HEK293 (cell line): ENCODE measurements around the gene HOXB9.
A peak's percentile ranks its signal among the peaks of the same experiment; 100 is the strongest.

Experiments
- HOXC10 ChIP-seq: sonication (generic); formaldehyde crosslinking; IDR thresholded peaks from 2 replicates; pipeline ENCODE4 v1.8.1; 2023; ENCODE audit warnings: mild to moderate bottlenecking, missing genetic modification reagents
- IKZF3 ChIP-seq: fragments of 450-650 bp; IDR thresholded peaks from 2 replicates; pipeline ENCODE4 v1.5.0; 2018; ENCODE audit warnings: missing biosample characterization, mild to moderate bottlenecking, missing genetic modification characterization, moderate library complexity
- KLF10 ChIP-seq: fragments of 450-650 bp; IDR thresholded peaks from 2 replicates; pipeline ENCODE4 v1.5.1; 2018; ENCODE audit warnings: missing biosample characterization, mild to moderate bottlenecking, missing genetic modification characterization
- MYNN ChIP-seq: fragments of 450-650 bp; formaldehyde crosslinking; IDR thresholded peaks from 2 replicates; pipeline ENCODE4 v1.5.1; 2016; ENCODE audit warnings: missing biosample characterization, missing genetic modification characterization, borderline replicate concordance
- TRIM28 ChIP-seq: IDR thresholded peaks from 2 replicates; pipeline ENCODE4 v1.6.1; 2011; ENCODE audit warnings: low read length, control low read depth, borderline replicate concordance
- ZBTB17 ChIP-seq: fragments of 450-650 bp; formaldehyde crosslinking; IDR thresholded peaks from 2 replicates; pipeline ENCODE4 v1.5.1; 2016; ENCODE audit warnings: missing biosample characterization, missing genetic modification characterization
- ZBTB21 ChIP-seq: fragments of 450-650 bp; formaldehyde crosslinking; IDR thresholded peaks from 2 replicates; pipeline ENCODE4 v1.5.1; 2017; ENCODE audit warnings: missing biosample characterization, missing genetic modification characterization
- ZNF10 ChIP-seq: fragments of 450-650 bp; formaldehyde crosslinking; IDR thresholded peaks from 2 replicates; pipeline ENCODE4 v1.5.1; 2017; ENCODE audit warnings: missing biosample characterization, missing genetic modification characterization
- ZNF202 ChIP-seq: fragments of 450-650 bp; formaldehyde crosslinking; IDR thresholded peaks from 2 replicates; pipeline ENCODE4 v1.5.1; 2016; ENCODE audit warnings: missing biosample characterization, missing genetic modification characterization, borderline replicate concordance
- ZNF311 ChIP-seq: fragments of 450-650 bp; formaldehyde crosslinking; IDR thresholded peaks from 2 replicates; pipeline ENCODE4 v1.5.1; 2017; ENCODE audit warnings: missing biosample characterization, missing genetic modification characterization, borderline replicate concordance
- ZNF335 ChIP-seq: fragments of 450-650 bp; formaldehyde crosslinking; conservative IDR thresholded peaks from 2 replicates; pipeline ENCODE4 v1.5.1; 2016; ENCODE audit warnings: missing biosample characterization, missing genetic modification characterization
- ZNF366 ChIP-seq: fragments of 450-650 bp; formaldehyde crosslinking; conservative IDR thresholded peaks from 2 replicates; pipeline ENCODE4 v1.5.1; 2016; ENCODE audit warnings: missing biosample characterization, missing genetic modification characterization
- ZNF37A ChIP-seq: fragments of 450-650 bp; IDR thresholded peaks from 2 replicates; pipeline ENCODE4 v1.5.1; 2018; ENCODE audit warnings: missing biosample characterization, missing genetic modification characterization
- ZNF391 ChIP-seq: fragments of 450-650 bp; formaldehyde crosslinking; IDR thresholded peaks from 2 replicates; pipeline ENCODE4 v1.5.1; 2016; ENCODE audit warnings: low read depth, missing biosample characterization, missing genetic modification characterization, borderline replicate concordance
- ZNF530 ChIP-seq: fragments of 450-650 bp; formaldehyde crosslinking; IDR thresholded peaks from 2 replicates; pipeline ENCODE4 v1.5.1; 2016; ENCODE audit warnings: low read depth, missing biosample characterization, missing genetic modification characterization
- ZNF558 ChIP-seq: fragments of 450-650 bp; formaldehyde crosslinking; IDR thresholded peaks from 2 replicates; pipeline ENCODE4 v1.5.1; 2016; ENCODE audit warnings: missing biosample characterization, missing genetic modification characterization
- ZNF654 ChIP-seq: fragments of 450-650 bp; formaldehyde crosslinking; IDR thresholded peaks from 2 replicates; pipeline ENCODE4 v1.5.1; 2016; ENCODE audit warnings: low read depth, missing biosample characterization, missing genetic modification characterization
- ZNF677 ChIP-seq: fragments of 450-650 bp; IDR thresholded peaks from 2 replicates; pipeline ENCODE4 v1.5.0; 2018; ENCODE audit warnings: missing biosample characterization, mild to moderate bottlenecking, missing genetic modification characterization, moderate library complexity
- ZSCAN30 ChIP-seq: fragments of 450-650 bp; IDR thresholded peaks from 2 replicates; pipeline ENCODE4 v1.5.1; 2018; ENCODE audit warnings: missing biosample characterization, mild to moderate bottlenecking, missing genetic modification characterization, moderate library complexity
- TF ChIP-seq, protein P1 (sequence below): fragments of 450-650 bp; formaldehyde crosslinking; IDR thresholded peaks from 2 replicates; pipeline ENCODE4 v1.5.1; 2016; ENCODE audit warnings: missing biosample characterization, missing genetic modification characterization
- TF ChIP-seq, protein P2 (sequence below): fragments of 450-650 bp; formaldehyde crosslinking; IDR thresholded peaks from 2 replicates; pipeline ENCODE4 v1.5.1; 2017; ENCODE audit warnings: missing biosample characterization, missing genetic modification characterization
- TF ChIP-seq, protein P3 (sequence below): fragments of 450-650 bp; formaldehyde crosslinking; IDR thresholded peaks from 2 replicates; pipeline ENCODE4 v1.5.1; 2016; ENCODE audit warnings: missing biosample characterization, missing genetic modification characterization
- TF ChIP-seq, protein P4 (sequence below): fragments of 450-650 bp; formaldehyde crosslinking; IDR thresholded peaks from 2 replicates; pipeline ENCODE4 v1.5.1; 2016; ENCODE audit warnings: missing biosample characterization, missing genetic modification characterization
- TF ChIP-seq, protein P5 (sequence below): sonication (generic); formaldehyde crosslinking; IDR thresholded peaks from 2 replicates; pipeline ENCODE4 v1.8.1; 2022; ENCODE audit warnings: mild to moderate bottlenecking, moderate library complexity, missing genetic modification reagents
- TF ChIP-seq, protein P6 (sequence below): fragments of 450-650 bp; formaldehyde crosslinking; IDR thresholded peaks from 2 replicates; pipeline ENCODE4 v1.5.1; 2017; ENCODE audit warnings: missing biosample characterization, missing genetic modification characterization

HOXB9 gene

DNA sequence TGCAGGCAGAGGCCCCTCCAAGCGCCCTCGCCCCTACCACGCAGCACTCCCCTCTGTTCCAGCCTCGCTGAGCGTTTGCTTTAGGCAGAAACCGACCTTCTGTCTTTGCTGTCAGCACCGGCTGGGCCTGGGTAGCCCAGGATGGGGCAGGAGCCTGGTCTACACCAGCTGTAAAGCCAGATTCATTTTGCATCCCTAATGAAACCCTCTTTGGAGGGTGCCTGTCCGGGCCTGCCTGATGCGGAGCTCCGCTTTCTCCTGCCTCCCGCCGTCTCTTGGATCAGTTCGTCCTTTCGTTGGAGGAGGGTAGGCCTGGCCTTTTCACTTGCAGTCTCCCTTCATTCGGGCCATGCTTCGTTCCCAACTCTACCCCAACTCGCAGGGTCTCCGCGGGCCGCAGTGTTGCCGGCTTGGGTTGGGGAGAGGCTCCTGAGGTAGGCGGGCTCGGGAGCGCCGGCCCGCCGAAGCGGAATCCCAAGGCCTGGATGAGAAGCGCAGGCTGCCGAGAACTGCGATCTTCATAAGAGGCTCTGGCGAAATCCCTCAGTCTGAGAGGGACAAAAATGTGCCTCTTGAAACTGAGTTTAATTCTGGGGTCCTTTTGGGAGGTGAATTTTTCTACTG, 6.2 kb downstream of the HOXB9 start (continued):
- no peak for TF ChIP-seq ZNF391 (tag by site-specific recombination)
- TF ChIP-seq, protein P1, sequence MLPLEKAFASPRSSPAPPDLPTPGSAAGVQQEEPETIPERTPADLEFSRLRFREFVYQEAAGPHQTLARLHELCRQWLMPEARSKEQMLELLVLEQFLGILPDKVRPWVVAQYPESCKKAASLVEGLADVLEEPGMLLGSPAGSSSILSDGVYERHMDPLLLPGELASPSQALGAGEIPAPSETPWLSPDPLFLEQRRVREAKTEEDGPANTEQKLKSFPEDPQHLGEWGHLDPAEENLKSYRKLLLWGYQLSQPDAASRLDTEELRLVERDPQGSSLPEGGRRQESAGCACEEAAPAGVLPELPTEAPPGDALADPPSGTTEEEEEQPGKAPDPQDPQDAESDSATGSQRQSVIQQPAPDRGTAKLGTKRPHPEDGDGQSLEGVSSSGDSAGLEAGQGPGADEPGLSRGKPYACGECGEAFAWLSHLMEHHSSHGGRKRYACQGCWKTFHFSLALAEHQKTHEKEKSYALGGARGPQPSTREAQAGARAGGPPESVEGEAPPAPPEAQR = no peak
- TF ChIP-seq, protein P2, sequence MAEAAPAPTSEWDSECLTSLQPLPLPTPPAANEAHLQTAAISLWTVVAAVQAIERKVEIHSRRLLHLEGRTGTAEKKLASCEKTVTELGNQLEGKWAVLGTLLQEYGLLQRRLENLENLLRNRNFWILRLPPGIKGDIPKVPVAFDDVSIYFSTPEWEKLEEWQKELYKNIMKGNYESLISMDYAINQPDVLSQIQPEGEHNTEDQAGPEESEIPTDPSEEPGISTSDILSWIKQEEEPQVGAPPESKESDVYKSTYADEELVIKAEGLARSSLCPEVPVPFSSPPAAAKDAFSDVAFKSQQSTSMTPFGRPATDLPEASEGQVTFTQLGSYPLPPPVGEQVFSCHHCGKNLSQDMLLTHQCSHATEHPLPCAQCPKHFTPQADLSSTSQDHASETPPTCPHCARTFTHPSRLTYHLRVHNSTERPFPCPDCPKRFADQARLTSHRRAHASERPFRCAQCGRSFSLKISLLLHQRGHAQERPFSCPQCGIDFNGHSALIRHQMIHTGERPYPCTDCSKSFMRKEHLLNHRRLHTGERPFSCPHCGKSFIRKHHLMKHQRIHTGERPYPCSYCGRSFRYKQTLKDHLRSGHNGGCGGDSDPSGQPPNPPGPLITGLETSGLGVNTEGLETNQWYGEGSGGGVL = no peak
- TF ChIP-seq ZNF558 (tag by site-specific recombination) = no peak
- TF ChIP-seq, protein P3, sequence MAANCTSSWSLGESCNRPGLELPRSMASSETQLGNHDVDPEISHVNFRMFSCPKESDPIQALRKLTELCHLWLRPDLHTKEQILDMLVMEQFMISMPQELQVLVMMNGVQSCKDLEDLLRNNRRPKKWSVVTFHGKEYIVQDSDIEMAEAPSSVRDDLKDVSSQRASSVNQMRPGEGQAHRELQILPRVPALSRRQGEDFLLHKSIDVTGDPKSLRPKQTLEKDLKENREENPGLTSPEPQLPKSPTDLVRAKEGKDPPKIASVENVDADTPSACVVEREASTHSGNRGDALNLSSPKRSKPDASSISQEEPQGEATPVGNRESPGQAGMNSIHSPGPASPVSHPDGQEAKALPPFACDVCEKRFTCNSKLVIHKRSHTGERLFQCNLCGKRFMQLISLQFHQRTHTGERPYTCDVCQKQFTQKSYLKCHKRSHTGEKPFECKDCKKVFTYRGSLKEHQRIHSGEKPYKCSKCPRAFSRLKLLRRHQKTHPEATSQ (tag by site-specific recombination) = no peak
- no peak for TF ChIP-seq HOXC10
- 0 out of 2 replicates have a peak, but pooled peaks have one; percentile 7 for TF ChIP-seq ZNF10 (tag by site-specific recombination)
- TF ChIP-seq KLF10 = no peak
- TF ChIP-seq ZBTB17 (tag by site-specific recombination) = peak; percentile 95
- no peak for TF ChIP-seq ZNF37A (tag by site-specific recombination)
- TF ChIP-seq ZNF335 (tag by site-specific recombination) = peak; percentile 43
- TF ChIP-seq, protein P4, sequence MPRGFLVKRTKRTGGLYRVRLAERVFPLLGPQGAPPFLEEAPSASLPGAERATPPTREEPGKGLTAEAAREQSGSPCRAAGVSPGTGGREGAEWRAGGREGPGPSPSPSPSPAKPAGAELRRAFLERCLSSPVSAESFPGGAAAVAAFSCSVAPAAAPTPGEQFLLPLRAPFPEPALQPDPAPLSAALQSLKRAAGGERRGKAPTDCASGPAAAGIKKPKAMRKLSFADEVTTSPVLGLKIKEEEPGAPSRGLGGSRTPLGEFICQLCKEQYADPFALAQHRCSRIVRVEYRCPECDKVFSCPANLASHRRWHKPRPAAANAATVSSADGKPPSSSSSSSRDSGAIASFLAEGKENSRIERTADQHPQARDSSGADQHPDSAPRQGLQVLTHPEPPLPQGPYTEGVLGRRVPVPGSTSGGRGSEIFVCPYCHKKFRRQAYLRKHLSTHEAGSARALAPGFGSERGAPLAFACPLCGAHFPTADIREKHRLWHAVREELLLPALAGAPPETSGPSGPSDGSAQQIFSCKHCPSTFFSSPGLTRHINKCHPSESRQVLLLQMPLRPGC (tag by site-specific recombination) = no peak
- TF ChIP-seq IKZF3 (tag by site-specific recombination) = peak; percentile 57
- TF ChIP-seq ZBTB21 = no peak
- no peak for TF ChIP-seq TRIM28
- TF ChIP-seq ZNF654 = peak; percentile 5; the same call in 1 of the 2 replicates
- TF ChIP-seq ZSCAN30 = peak; percentile 73
- TF ChIP-seq ZNF530 (tag by site-specific recombination) = no peak
- TF ChIP-seq, protein P5, sequence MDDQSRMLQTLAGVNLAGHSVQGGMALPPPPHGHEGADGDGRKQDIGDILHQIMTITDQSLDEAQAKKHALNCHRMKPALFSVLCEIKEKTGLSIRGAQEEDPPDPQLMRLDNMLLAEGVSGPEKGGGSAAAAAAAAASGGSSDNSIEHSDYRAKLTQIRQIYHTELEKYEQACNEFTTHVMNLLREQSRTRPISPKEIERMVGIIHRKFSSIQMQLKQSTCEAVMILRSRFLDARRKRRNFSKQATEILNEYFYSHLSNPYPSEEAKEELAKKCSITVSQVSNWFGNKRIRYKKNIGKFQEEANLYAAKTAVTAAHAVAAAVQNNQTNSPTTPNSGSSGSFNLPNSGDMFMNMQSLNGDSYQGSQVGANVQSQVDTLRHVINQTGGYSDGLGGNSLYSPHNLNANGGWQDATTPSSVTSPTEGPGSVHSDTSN (CRISPR knock-in tag) = no peak
- no peak for TF ChIP-seq ZNF202
- TF ChIP-seq ZNF677 (tag by site-specific recombination) = no peak
- peak; percentile 55 for TF ChIP-seq ZNF366 (tag by site-specific recombination)
- no peak for TF ChIP-seq MYNN (tag by site-specific recombination)
- no peak for TF ChIP-seq ZNF311 (tag by site-specific recombination)
- TF ChIP-seq, protein P6, sequence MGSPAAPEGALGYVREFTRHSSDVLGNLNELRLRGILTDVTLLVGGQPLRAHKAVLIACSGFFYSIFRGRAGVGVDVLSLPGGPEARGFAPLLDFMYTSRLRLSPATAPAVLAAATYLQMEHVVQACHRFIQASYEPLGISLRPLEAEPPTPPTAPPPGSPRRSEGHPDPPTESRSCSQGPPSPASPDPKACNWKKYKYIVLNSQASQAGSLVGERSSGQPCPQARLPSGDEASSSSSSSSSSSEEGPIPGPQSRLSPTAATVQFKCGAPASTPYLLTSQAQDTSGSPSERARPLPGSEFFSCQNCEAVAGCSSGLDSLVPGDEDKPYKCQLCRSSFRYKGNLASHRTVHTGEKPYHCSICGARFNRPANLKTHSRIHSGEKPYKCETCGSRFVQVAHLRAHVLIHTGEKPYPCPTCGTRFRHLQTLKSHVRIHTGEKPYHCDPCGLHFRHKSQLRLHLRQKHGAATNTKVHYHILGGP = no peak
